Astrocyte (in vitro differentiated cells and primary cell): ENCODE data around the gene TMEM184A. TPM values are rescaled to one million over a fixed set of nuclear protein-coding genes. Genes with fewer than 3 reads are reported as not detected.

Source experiments
- DNase-seq: peaks from one replicate; pipeline ENCODE4 v3.0.0-alpha.2; 2010; ENCODE audit warnings: low read depth
- FAIRE-seq: peaks from 2 replicates; lab custom pipeline; 2011; peaks lifted over from hg19 to GRCh38; lab: Jason Lieb, UNC
- H2AFZ ChIP-seq: 2 replicates; pipeline ENCODE4 v1.6.0; 2012; ENCODE audit warnings: low read depth, low read length, inconsistent platforms
- H3K27ac ChIP-seq: 2 replicates; pipeline ENCODE4 v1.5.1; 2011; ENCODE audit warnings: low read depth, low read length, inconsistent platforms
- H3K27me3 ChIP-seq: 2 replicates; pipeline ENCODE4 v1.6.0; 2011; ENCODE audit warnings: low read length, inconsistent platforms; ENCODE audit not compliant: insufficient read depth
- H3K36me3 ChIP-seq: 2 replicates; pipeline ENCODE4 v1.5.1; 2011; ENCODE audit warnings: low read length, inconsistent platforms; ENCODE audit not compliant: insufficient read depth
- H3K4me1 ChIP-seq: 2 replicates; pipeline ENCODE4 v1.5.1; 2011; ENCODE audit warnings: low read length, inconsistent platforms; ENCODE audit not compliant: insufficient read depth
- H3K4me2 ChIP-seq: 2 replicates; pipeline ENCODE4 v1.6.0; 2012; ENCODE audit warnings: low read length, inconsistent platforms
- H3K4me3 ChIP-seq: 2 replicates; pipeline ENCODE4 v1.5.1; 2011; ENCODE audit warnings: low read depth, mild to moderate bottlenecking, low read length, inconsistent platforms; ENCODE audit not compliant: insufficient read depth
- H3K79me2 ChIP-seq: 2 replicates; pipeline ENCODE4 v1.6.0; 2012; ENCODE audit warnings: mild to moderate bottlenecking, low read length, inconsistent platforms; ENCODE audit not compliant: insufficient read depth
- H3K9ac ChIP-seq: 2 replicates; pipeline ENCODE4 v1.6.0; 2012; ENCODE audit warnings: mild to moderate bottlenecking, low read length, inconsistent platforms
- H3K9me3 ChIP-seq: 2 replicates; pipeline ENCODE4 v1.5.1; 2012; ENCODE audit warnings: low read depth, mild to moderate bottlenecking, low read length, inconsistent platforms; ENCODE audit not compliant: insufficient read depth
- H4K20me1 ChIP-seq: 2 replicates; pipeline ENCODE4 v1.6.0; 2012; ENCODE audit warnings: low read length, inconsistent platforms; ENCODE audit not compliant: insufficient read depth
- H3K27ac Mint-ChIP-seq: one replicate; pipeline ENCODE4 v1.8.0; 2021; ENCODE audit warnings: mild to moderate bottlenecking, mixed read lengths; ENCODE audit not compliant: unreplicated experiment
- H3K27me3 Mint-ChIP-seq: one replicate; pipeline ENCODE4 v1.8.0; 2021; ENCODE audit warnings: low read depth, mixed read lengths; ENCODE audit not compliant: unreplicated experiment
- H3K36me3 Mint-ChIP-seq: one replicate; pipeline ENCODE4 v1.8.0; 2021; ENCODE audit warnings: low read depth, mixed read lengths; ENCODE audit not compliant: unreplicated experiment
- H3K4me1 Mint-ChIP-seq: one replicate; pipeline ENCODE4 v1.8.0; 2021; ENCODE audit warnings: low read depth, mixed read lengths; ENCODE audit not compliant: unreplicated experiment
- H3K4me3 Mint-ChIP-seq: one replicate; pipeline ENCODE4 v1.8.0; 2021; ENCODE audit warnings: mild to moderate bottlenecking, moderate library complexity, mixed read lengths; ENCODE audit not compliant: unreplicated experiment
- H3K9me3 Mint-ChIP-seq: one replicate; pipeline ENCODE4 v1.8.0; 2021; ENCODE audit warnings: mild to moderate bottlenecking, mixed read lengths; ENCODE audit not compliant: unreplicated experiment
- CTCF ChIP-seq: IDR thresholded peaks from 2 replicates; pipeline ENCODE4 v1.5.1; 2011; ENCODE audit warnings: low read depth, mild to moderate bottlenecking, inconsistent platforms, low read length, moderate library complexity; ENCODE audit not compliant: insufficient read depth
- EZH2 ChIP-seq: IDR thresholded peaks from 2 replicates; pipeline ENCODE4 v1.6.1; 2012; ENCODE audit warnings: mild to moderate bottlenecking, low read length, inconsistent platforms; ENCODE audit not compliant: insufficient read depth
- total RNA-seq: library from RNA; stranded (reverse); gene quantifications from 2 replicates; pipeline ENCODE4 v1.2.1, GENCODE V29; 2021

The TMEM184A gene
- total RNA-seq, 1 donor from 2014 or later, result 2.1 TPM

GRCh38 chr7:1544178-1544895 lies 11.7 kb downstream of the TMEM184A start:
- peaks cover 2% of the 10 kb centered on the region for H3K36me3 Mint-ChIP-seq
- no peaks in the 10 kb centered on the region for H3K27me3 ChIP-seq
- H3K4me3 ChIP-seq, result no peak overlapping the region
- H3K36me3 ChIP-seq, result peaks cover 2% of the 10 kb centered on the region
- peak overlapping the region; percentile 34 for H3K27ac Mint-ChIP-seq
- no peak overlapping the region for H3K9ac ChIP-seq
- peaks cover 6% of the 10 kb centered on the region for H4K20me1 ChIP-seq
- TF ChIP-seq EZH2, result no peak
- TF ChIP-seq CTCF, result no peak
- H3K27ac ChIP-seq, result no peak overlapping the region
- H3K27me3 Mint-ChIP-seq, result no peaks in the 10 kb centered on the region
- peaks cover 20% of the 10 kb centered on the region for H3K79me2 ChIP-seq
- H3K4me1 Mint-ChIP-seq, result no peaks in the 10 kb centered on the region
- no peaks in the 10 kb centered on the region for H3K9me3 Mint-ChIP-seq
- peaks cover under 1% of the 10 kb centered on the region for H3K4me1 ChIP-seq
- H3K4me3 Mint-ChIP-seq, result no peak overlapping the region
- H3K4me2 ChIP-seq, result no peak overlapping the region
- no peaks in the 10 kb centered on the region for H3K9me3 ChIP-seq
- DNase-seq (no peak), FAIRE-seq (no peak)
- H2AFZ ChIP-seq, result no peak overlapping the region

GRCh38 chr7:1543826-1544177 lies 12.2 kb downstream of the TMEM184A start:
- Histone ChIP-seq H3K36me3 (peaks cover 2% of the 10 kb centered on the region), H3K27ac (no peak overlapping the region), H3K4me3 (no peak overlapping the region), H3K4me1 (peaks cover 6% of the 10 kb centered on the region), H3K79me2 (peaks cover 25% of the 10 kb centered on the region), H2AFZ (no peak overlapping the region), H3K4me2 (no peak overlapping the region), H4K20me1 (peaks cover 6% of the 10 kb centered on the region), H3K9me3 (no peaks in the 10 kb centered on the region), H3K9ac (no peak overlapping the region), H3K27me3 (no peaks in the 10 kb centered on the region)
- Mint-ChIP-seq H3K27me3 (no peaks in the 10 kb centered on the region), H3K4me1 (peaks cover 2% of the 10 kb centered on the region), H3K27ac (no peak overlapping the region), H3K4me3 (no peak overlapping the region), H3K9me3 (no peaks in the 10 kb centered on the region), H3K36me3 (peaks cover 2% of the 10 kb centered on the region)
- FAIRE-seq (no peak), DNase-seq (no peak)
- TF ChIP-seq CTCF (no peak), EZH2 (no peak)
